Astrocyte (in vitro differentiated cells and primary cell): ENCODE results near the gene HSPB2.

ENCODE experiments used
- EZH2 ChIP-seq: IDR thresholded peaks from 2 replicates; pipeline ENCODE4 v1.6.1; 2012; ENCODE audit warnings: mild to moderate bottlenecking, low read length, inconsistent platforms; ENCODE audit not compliant: insufficient read depth
- TF ChIP-seq, protein P1 (sequence below): IDR thresholded peaks from 2 replicates; pipeline ENCODE4 v1.5.1; 2011; ENCODE audit warnings: low read depth, mild to moderate bottlenecking, inconsistent platforms, low read length, moderate library complexity; ENCODE audit not compliant: insufficient read depth

- TF ChIP-seq, protein P1, sequence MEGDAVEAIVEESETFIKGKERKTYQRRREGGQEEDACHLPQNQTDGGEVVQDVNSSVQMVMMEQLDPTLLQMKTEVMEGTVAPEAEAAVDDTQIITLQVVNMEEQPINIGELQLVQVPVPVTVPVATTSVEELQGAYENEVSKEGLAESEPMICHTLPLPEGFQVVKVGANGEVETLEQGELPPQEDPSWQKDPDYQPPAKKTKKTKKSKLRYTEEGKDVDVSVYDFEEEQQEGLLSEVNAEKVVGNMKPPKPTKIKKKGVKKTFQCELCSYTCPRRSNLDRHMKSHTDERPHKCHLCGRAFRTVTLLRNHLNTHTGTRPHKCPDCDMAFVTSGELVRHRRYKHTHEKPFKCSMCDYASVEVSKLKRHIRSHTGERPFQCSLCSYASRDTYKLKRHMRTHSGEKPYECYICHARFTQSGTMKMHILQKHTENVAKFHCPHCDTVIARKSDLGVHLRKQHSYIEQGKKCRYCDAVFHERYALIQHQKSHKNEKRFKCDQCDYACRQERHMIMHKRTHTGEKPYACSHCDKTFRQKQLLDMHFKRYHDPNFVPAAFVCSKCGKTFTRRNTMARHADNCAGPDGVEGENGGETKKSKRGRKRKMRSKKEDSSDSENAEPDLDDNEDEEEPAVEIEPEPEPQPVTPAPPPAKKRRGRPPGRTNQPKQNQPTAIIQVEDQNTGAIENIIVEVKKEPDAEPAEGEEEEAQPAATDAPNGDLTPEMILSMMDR: no peak
- TF ChIP-seq EZH2: no peak
Observed at GRCh38 chr11:111944139-111944538, 31.6 kb downstream of the HSPB2 start.
